Measurements from ENCODE around the gene ARHGAP10.

- no peak for TF ChIP-seq CTCF (IDR thresholded peaks at IDR 0.05)
- no peak for TF ChIP-seq POLR2A (IDR thresholded peaks at IDR 0.05)
- no peak for TF ChIP-seq EP300 (IDR thresholded peaks at IDR 0.05)
Measured at GRCh38 chr4:147851135-147851534, 119.2 kb downstream of the ARHGAP10 start.
